Tibial nerve (tissue), 4 donors: Measurements from ENCODE around the gene FMN2. TPM values are rescaled to one million over a fixed set of nuclear protein-coding genes. Genes with fewer than 3 reads are reported as not detected.

Source experiments
- DNase-seq, 2 donors: peaks; one replicate each; pipeline ENCODE4 v3.0.0-alpha.2; 2019; ENCODE audit warnings: low spot score in 2 of 2
- H3K27ac ChIP-seq, 4 donors: fragments of 200-600 bp; sonication (generic) in 3 of 4; one replicate each; pipeline ENCODE4 v1.5.1; 2017 to 2019; ENCODE audit warnings: mild to moderate bottlenecking in 1 of 4
- H3K27me3 ChIP-seq, 2 donors: fragments of 200-600 bp; sonication (generic) in 1 of 2; one replicate each; pipeline versions ENCODE4 v1.5.1 to v1.6.0; 2017 to 2019
- H3K36me3 ChIP-seq, 3 donors: fragments of 200-600 bp; sonication (generic); one replicate each; pipeline ENCODE4 v1.5.1; 2018 to 2019
- H3K4me1 ChIP-seq, 4 donors: fragments of 200-600 bp; sonication (generic) in 3 of 4; one replicate each; pipeline ENCODE4 v1.5.1; 2017 to 2019
- H3K4me3 ChIP-seq, 4 donors: fragments of 200-600 bp; sonication (generic) in 3 of 4; one replicate each; pipeline ENCODE4 v1.5.1; 2017 to 2019; ENCODE audit warnings: mild to moderate bottlenecking in 1 of 4, moderate library complexity in 1 of 4
- H3K9me3 ChIP-seq, 4 donors: fragments of 200-600 bp; sonication (generic) in 3 of 4; one replicate each; pipeline ENCODE4 v1.5.1; 2017 to 2019
- EP300 ChIP-seq, 2 donors: sonication (generic); formaldehyde crosslinking; IDR thresholded peaks; one replicate each; pipeline ENCODE4 v1.6.1; 2017; ENCODE audit warnings: antibody characterized with exemption in 2 of 2, mild to moderate bottlenecking in 1 of 2
- POLR2A ChIP-seq, 2 donors: fragments of 450-650 bp; IDR thresholded peaks; one replicate each; pipeline ENCODE4 v1.6.1; 2017; ENCODE audit warnings: antibody characterized with exemption in 2 of 2, mild to moderate bottlenecking in 2 of 2, moderate library complexity in 2 of 2
- WGBS, 2 donors: methylation state at CpG; one replicate each; pipeline ENCODE4 v1.1.5; 2018; 5-methylcytosine and 5-hydroxymethylcytosine counted together
- total RNA-seq, 4 donors: library from RNA; depleted of rRNA; stranded (reverse); fragments of >200 nt; gene quantifications; one replicate each; pipeline ENCODE4 v1.1.0, GENCODE V29; 2016
- TF ChIP-seq, protein P1 (sequence below), 5 experiments: fragments of 200-600 bp in 3 of 5; fragments of 450-650 bp in 2 of 5; sonication (generic) in 3 of 5; IDR thresholded peaks; one replicate each; pipeline ENCODE4 v1.5.1; 2016 to 2019; ENCODE audit warnings: antibody characterized with exemption in 5 of 5, mild to moderate bottlenecking in 3 of 5, moderate library complexity in 2 of 5

The FMN2 gene
- total RNA-seq, 4 donors from 2014 or later, result 16.7 to 24.9 (median 24.4) TPM

GRCh38 chr1:240194120-240194519, 102.4 kb downstream of the FMN2 start:
- H3K4me1 ChIP-seq, result no peaks in the 10 kb centered on the region
- TF ChIP-seq, protein P1, sequence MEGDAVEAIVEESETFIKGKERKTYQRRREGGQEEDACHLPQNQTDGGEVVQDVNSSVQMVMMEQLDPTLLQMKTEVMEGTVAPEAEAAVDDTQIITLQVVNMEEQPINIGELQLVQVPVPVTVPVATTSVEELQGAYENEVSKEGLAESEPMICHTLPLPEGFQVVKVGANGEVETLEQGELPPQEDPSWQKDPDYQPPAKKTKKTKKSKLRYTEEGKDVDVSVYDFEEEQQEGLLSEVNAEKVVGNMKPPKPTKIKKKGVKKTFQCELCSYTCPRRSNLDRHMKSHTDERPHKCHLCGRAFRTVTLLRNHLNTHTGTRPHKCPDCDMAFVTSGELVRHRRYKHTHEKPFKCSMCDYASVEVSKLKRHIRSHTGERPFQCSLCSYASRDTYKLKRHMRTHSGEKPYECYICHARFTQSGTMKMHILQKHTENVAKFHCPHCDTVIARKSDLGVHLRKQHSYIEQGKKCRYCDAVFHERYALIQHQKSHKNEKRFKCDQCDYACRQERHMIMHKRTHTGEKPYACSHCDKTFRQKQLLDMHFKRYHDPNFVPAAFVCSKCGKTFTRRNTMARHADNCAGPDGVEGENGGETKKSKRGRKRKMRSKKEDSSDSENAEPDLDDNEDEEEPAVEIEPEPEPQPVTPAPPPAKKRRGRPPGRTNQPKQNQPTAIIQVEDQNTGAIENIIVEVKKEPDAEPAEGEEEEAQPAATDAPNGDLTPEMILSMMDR (IDR thresholded peaks at IDR 0.05), result no peak
- TF ChIP-seq EP300 (IDR thresholded peaks at IDR 0.05) (no peak), POLR2A (IDR thresholded peaks at IDR 0.05) (no peak)
- WGBS, 2 donors, result 77 to 84% methylated on average over 2 of the region's 2 CpGs
- H3K36me3 ChIP-seq, result no peaks in the 10 kb centered on the region
- H3K9me3 ChIP-seq, result no peaks in the 10 kb centered on the region
- no peak overlapping the region for H3K4me3 ChIP-seq
- H3K27me3 ChIP-seq, result no peaks in the 10 kb centered on the region
- no peak overlapping the region for H3K27ac ChIP-seq
- no peak for DNase-seq

- TF ChIP-seq, protein P1 (IDR thresholded peaks at IDR 0.05), result no peak
- no peak for TF ChIP-seq EP300 (IDR thresholded peaks at IDR 0.05)
- TF ChIP-seq POLR2A (IDR thresholded peaks at IDR 0.05), result no peak
- no peak overlapping the region for H3K27ac ChIP-seq
- H3K27me3 ChIP-seq, result no peaks in the 10 kb centered on the region
- H3K4me1 ChIP-seq, result no peaks in the 10 kb centered on the region
- no peak overlapping the region for H3K4me3 ChIP-seq
- H3K9me3 ChIP-seq, result peaks cover 0 to 13% (median 0%) of the 10 kb centered on the region in 4 donors
- H3K36me3 ChIP-seq, result no peaks in the 10 kb centered on the region
- 84 to 90% methylated on average over 4 of the region's 4 CpGs for WGBS, 2 donors
- DNase-seq, result no peak
These were observed 106.7 kb downstream of the FMN2 start for GRCh38 chr1:240198376-240198775.

DNA sequence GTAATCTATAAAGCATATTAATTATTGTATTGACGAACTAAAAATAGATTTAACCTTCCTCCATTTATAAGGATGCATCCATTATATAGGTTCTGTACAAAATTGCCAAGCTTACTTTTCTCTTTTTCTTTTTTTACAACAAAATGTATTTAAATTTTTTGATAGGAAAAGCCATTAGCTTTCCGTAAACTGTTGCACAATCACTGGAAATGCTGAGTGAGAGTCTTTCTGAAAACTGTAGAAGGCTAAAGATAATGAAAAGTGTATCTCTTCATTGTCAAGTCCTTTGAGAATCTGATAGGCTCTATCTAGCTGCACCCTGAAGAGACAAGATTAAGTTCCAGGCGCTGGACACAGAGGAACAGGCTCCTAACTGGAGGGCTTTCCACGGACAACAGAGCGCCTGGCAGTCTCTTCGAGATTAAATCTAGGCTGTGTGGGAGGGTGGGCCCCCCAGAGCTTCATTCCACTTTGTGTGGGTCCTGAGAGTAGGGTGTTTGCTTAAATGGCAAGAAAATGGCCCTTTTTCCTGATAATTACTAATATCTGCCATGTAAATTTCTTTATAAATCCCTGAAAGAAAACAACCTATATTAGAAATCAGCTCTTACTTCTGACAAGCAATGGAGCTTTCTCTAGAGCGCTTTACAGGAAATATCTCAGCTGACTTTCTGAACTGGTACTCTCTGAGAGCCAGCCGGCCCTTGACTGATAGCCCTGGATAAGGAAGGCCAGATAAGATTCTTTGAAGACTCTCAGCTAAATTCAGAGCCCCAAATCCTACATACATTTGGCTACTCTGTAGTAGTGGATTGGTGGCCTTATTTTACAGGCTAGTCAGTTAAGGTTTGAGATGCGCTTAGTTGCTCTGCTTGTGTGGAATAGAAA, 108.3 kb downstream of the FMN2 start:
- WGBS, 2 donors, result 60 to 62% methylated on average over 9 of the region's 9 CpGs
- TF ChIP-seq EP300 (IDR thresholded peaks at IDR 0.05) (no peak), POLR2A (IDR thresholded peaks at IDR 0.05) (no peak)
- TF ChIP-seq, protein P1 (IDR thresholded peaks at IDR 0.05), result no peak
- no peak for DNase-seq

GRCh38 chr1:240201931-240202330, 110.2 kb downstream of the FMN2 start:
- H3K9me3 ChIP-seq, result peaks cover 0 to 13% (median 0%) of the 10 kb centered on the region in 4 donors
- 90% methylated on average over 4 of the region's 4 CpGs for WGBS, 2 donors
- no peak overlapping the region for H3K4me3 ChIP-seq
- H3K4me1 ChIP-seq, result no peaks in the 10 kb centered on the region
- no peak overlapping the region for H3K27ac ChIP-seq
- no peak for DNase-seq
- peaks cover 0 to 1% (median 0%) of the 10 kb centered on the region in 3 donors for H3K36me3 ChIP-seq
- no peak for TF ChIP-seq EP300 (IDR thresholded peaks at IDR 0.05)
- TF ChIP-seq, protein P1 (IDR thresholded peaks at IDR 0.05), result no peak
- no peak for TF ChIP-seq POLR2A (IDR thresholded peaks at IDR 0.05)
- H3K27me3 ChIP-seq, result no peaks in the 10 kb centered on the region

More for the DNA sequence above, 108.3 kb downstream of the FMN2 start:
- H3K4me3 ChIP-seq, result no peak overlapping the region
- H3K36me3 ChIP-seq, result no peaks in the 10 kb centered on the region
- no peaks in the 10 kb centered on the region for H3K27me3 ChIP-seq
- peaks cover 0 to 13% (median 0%) of the 10 kb centered on the region in 4 donors for H3K9me3 ChIP-seq
- H3K27ac ChIP-seq, result no peak overlapping the region
- H3K4me1 ChIP-seq, result no peaks in the 10 kb centered on the region

DNA sequence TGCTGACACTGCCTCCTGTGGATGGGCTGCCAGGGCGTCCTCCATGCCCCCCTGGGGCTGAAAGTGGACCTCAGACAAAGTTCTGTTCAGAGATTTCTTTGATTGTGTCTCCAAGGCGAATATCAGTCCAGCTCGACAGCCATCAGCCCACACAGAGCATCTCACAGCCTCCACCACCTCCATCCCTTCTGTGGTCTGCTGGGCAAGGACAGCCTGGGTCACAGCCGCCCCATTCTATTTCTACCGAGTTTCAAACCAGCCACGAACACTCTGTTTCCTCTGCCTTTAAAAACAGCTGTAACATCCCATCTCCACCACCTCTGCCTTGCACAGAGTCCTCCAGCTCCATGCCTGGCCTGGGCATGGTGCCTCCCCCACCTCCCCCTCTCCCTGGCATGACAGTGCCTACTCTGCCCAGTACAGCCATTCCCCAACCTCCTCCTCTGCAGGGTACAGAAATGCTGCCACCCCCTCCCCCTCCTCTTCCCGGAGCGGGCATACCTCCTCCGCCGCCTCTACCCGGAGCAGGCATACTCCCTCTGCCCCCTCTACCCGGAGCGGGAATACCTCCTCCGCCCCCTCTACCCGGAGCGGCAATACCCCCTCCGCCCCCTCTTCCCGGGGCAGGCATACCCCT, 115.5 kb downstream of the FMN2 start:
- DNase-seq, result no peak
- no peaks in the 10 kb centered on the region for H3K27me3 ChIP-seq
- no peak overlapping the region for H3K4me3 ChIP-seq
- WGBS, 2 donors, result 92 to 94% methylated on average over 18 of the region's 18 CpGs
- no peak overlapping the region for H3K27ac ChIP-seq
- peaks cover 0 to 3% (median 0%) of the 10 kb centered on the region in 4 donors for H3K9me3 ChIP-seq
- H3K36me3 ChIP-seq, result peaks cover 0 to 6% (median 0%) of the 10 kb centered on the region in 3 donors
- no peak for TF ChIP-seq POLR2A (IDR thresholded peaks at IDR 0.05)
- no peak for TF ChIP-seq EP300 (IDR thresholded peaks at IDR 0.05)
- TF ChIP-seq, protein P1 (IDR thresholded peaks at IDR 0.05), result no peak
- no peaks in the 10 kb centered on the region for H3K4me1 ChIP-seq
